BJ (cell line): ENCODE measurements around the gene DPEP2NB. TPM values are rescaled to one million over a fixed set of nuclear protein-coding genes. Genes with fewer than 3 reads are reported as not detected.
"Not testable (repeated sequence)": the region's sequence is repeated elsewhere in the genome, so short reads cannot be mapped to it uniquely, and the experiment has no call there.

Experiments used
- CTCF ChIA-PET: fragments of 350-600 bp; formaldehyde crosslinking; extraction: SDS; loops from one replicate; lab custom pipeline; 2021; ENCODE audit warnings: antibody characterized with exemption, inconsistent platforms; lab: Yijun Ruan, JAX
- POLR2A ChIA-PET: fragments of 300-600 bp; sonication (Branson Sonifier 250); formaldehyde crosslinking; extraction: SDS; loops from one replicate; lab custom pipeline; 2021; ENCODE audit warnings: antibody characterized with exemption; lab: Charles Lee
- DNase-seq: peaks from one replicate; pipeline ENCODE4 v3.0.0-alpha.2; 2011; ENCODE audit warnings: low read depth
- H3K27me3 ChIP-seq: 2 replicates; pipeline ENCODE4 v1.6.0; 2011; ENCODE audit warnings: low read length; ENCODE audit not compliant: control insufficient read depth, insufficient read depth
- H3K36me3 ChIP-seq: 2 replicates; pipeline ENCODE4 v1.5.1; 2011; ENCODE audit warnings: low read length; ENCODE audit not compliant: control insufficient read depth, insufficient read depth
- H3K4me3 ChIP-seq: 2 replicates; pipeline ENCODE4 v1.5.1; 2011; ENCODE audit warnings: low read depth, mild to moderate bottlenecking, control low read depth, low read length
- CTCF ChIP-seq: IDR thresholded peaks from 2 replicates; pipeline ENCODE4 v1.5.1; 2011; ENCODE audit warnings: low read depth, mild to moderate bottlenecking, control low read depth, inconsistent platforms, low read length, moderate library complexity; ENCODE audit not compliant: insufficient read depth
- polyA plus RNA-seq: library from polyadenylated mRNA; depleted of rRNA; stranded (reverse); fragments of >200 nt; gene quantifications from 2 replicates; pipeline ENCODE4 v1.2.3, GENCODE V29; 2011

The DPEP2NB gene
- polyA plus RNA-seq, 1 experiment: not detected

GRCh38 chr16:68013440-68013839 lies 2.3 kb downstream of the DPEP2NB start:
- H3K27me3 ChIP-seq: peaks cover 4% of the 10 kb centered on the region
- H3K36me3 ChIP-seq: no peaks in the 10 kb centered on the region
- no peak for DNase-seq
- POLR2A ChIA-PET: no interaction called here
- no peak for TF ChIP-seq CTCF
- H3K4me3 ChIP-seq: no peak overlapping the region
- CTCF ChIA-PET: no interaction called here

GRCh38 chr16:68009872-68010271 lies 5.8 kb downstream of the DPEP2NB start:
- H3K36me3 ChIP-seq, H3K4me3 ChIP-seq, DNase-seq, H3K27me3 ChIP-seq, POLR2A ChIA-PET: not testable (repeated sequence)
- CTCF ChIA-PET: interaction anchor here (0.6 kb wide), 1 partner anchor 9 kb away, joined by 3 read pairs; no protein-coding TSS in a partner anchor

GRCh38 chr16:68009157-68009735 lies 6.5 kb downstream of the DPEP2NB start:
- peaks cover 4% of the 10 kb centered on the region for H3K27me3 ChIP-seq
- CTCF ChIA-PET: no interaction called here
- TF ChIP-seq CTCF: no peak
- H3K36me3 ChIP-seq: no peaks in the 10 kb centered on the region
- DNase-seq: no peak
- no peak overlapping the region for H3K4me3 ChIP-seq
- POLR2A ChIA-PET: no interaction called here

GRCh38 chr16:68005786-68006286 lies 9.9 kb downstream of the DPEP2NB start:
- DNase-seq: no peak
- CTCF ChIA-PET: interaction anchor here (0.6 to 1.5 kb wide), 5 partner anchors 8 to 223 kb away, joined by 3 to 4 read pairs (median 3); no protein-coding TSS in a partner anchor
- H3K36me3 ChIP-seq: no peaks in the 10 kb centered on the region
- TF ChIP-seq CTCF: no peak
- no peak overlapping the region for H3K4me3 ChIP-seq
- peaks cover 4% of the 10 kb centered on the region for H3K27me3 ChIP-seq
- POLR2A ChIA-PET: no interaction called here

- Histone ChIP-seq H3K4me3 (no peak overlapping the region), H3K27me3 (peaks cover 4% of the 10 kb centered on the region), H3K36me3 (no peaks in the 10 kb centered on the region)
- no peak for TF ChIP-seq CTCF
- POLR2A ChIA-PET: no interaction called here
- no peak for DNase-seq
- CTCF ChIA-PET: interaction anchor here (0.6 to 1.5 kb wide), 5 partner anchors 8 to 223 kb away, joined by 3 to 4 read pairs (median 3); no protein-coding TSS in a partner anchor
Observed at GRCh38 chr16:68005211-68005610, 10.5 kb downstream of the DPEP2NB start.
